GM10266 (cell line): ENCODE data around the gene UBAC2.

Experiments used
- DNase-seq: peaks from one replicate; pipeline ENCODE4 v3.0.0; 2012; ENCODE audit errors: extremely low spot score
- TF ChIP-seq, protein P1 (sequence below): IDR thresholded peaks from 2 replicates; pipeline ENCODE4 v1.5.1; 2012; ENCODE audit warnings: mild to moderate bottlenecking, low read depth; ENCODE audit not compliant: control insufficient read depth, insufficient read depth; ENCODE audit errors: missing control alignments

The UBAC2 gene

GRCh38 chr13:99366075-99366987 lies 165.7 kb downstream of the UBAC2 start:
- peak; percentile 60 for DNase-seq
- TF ChIP-seq, protein P1, sequence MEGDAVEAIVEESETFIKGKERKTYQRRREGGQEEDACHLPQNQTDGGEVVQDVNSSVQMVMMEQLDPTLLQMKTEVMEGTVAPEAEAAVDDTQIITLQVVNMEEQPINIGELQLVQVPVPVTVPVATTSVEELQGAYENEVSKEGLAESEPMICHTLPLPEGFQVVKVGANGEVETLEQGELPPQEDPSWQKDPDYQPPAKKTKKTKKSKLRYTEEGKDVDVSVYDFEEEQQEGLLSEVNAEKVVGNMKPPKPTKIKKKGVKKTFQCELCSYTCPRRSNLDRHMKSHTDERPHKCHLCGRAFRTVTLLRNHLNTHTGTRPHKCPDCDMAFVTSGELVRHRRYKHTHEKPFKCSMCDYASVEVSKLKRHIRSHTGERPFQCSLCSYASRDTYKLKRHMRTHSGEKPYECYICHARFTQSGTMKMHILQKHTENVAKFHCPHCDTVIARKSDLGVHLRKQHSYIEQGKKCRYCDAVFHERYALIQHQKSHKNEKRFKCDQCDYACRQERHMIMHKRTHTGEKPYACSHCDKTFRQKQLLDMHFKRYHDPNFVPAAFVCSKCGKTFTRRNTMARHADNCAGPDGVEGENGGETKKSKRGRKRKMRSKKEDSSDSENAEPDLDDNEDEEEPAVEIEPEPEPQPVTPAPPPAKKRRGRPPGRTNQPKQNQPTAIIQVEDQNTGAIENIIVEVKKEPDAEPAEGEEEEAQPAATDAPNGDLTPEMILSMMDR: no peak

DNA sequence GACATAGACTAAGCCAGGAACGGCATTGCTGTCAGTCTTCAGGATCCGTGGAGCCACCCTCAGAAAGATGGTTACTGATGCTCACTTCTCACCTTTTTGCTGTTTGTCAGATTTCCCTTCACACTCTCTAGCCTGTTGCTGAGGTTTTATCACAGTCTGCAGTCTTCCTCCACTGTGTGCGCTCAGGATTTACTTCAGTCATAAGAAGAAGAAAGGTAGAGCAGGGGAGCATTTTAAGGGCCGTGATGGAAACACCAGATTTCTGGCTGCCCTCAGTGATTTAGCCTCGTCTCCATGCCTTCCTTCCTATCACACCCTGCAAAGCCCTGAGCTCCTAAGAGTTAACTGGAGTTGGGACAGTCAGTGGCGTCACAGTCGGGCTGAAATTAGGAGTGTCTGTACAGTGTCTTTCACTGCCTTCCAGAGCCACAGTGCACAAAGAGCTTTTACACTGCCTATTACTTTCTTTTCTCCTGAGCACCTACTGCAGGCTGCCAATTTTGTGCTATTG lies 166.5 kb downstream of the UBAC2 start:
- no peak for DNase-seq
- TF ChIP-seq, protein P1: no peak

DNA sequence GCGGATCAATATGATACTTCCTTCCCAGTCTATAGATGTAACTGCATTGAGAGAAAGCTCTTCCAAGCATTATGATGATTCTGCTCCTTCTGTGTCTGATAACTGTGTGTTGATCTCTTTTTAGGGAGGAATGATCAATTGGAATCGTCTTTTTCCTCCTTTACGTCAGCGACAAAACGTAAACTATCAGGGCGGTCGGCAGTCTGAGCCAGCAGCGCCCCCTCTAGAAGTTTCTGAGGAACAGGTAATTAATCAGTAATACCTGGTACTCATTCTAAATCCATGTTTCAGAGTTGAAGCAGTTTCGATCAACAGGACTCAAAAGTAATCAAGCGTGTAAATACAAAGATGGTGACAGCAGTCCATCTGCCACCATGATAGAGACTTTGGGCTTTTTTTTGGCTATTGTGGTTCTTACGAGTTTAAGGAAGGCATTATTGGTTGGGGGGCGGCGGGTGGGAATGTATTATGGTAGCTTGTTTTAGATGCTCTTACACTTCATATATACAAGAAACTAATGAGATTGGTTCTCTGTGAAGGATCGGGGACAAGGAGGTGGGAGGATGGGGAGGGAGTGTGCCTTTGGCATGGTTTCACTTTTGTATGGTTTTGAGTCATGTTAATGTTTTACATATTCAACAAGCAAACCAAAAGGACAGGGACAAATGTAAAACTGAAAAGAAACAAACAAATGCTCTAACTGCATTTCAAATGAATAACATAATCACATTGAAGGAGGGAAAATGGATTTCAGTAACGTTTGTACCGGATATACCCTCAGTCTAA lies 167.2 kb downstream of the UBAC2 start:
- TF ChIP-seq, protein P1: no peak
- DNase-seq: no peak

- TF ChIP-seq, protein P1: no peak
- DNase-seq: no peak
These were observed 170.0 kb downstream of the UBAC2 start for GRCh38 chr13:99370481-99371275.

DNA sequence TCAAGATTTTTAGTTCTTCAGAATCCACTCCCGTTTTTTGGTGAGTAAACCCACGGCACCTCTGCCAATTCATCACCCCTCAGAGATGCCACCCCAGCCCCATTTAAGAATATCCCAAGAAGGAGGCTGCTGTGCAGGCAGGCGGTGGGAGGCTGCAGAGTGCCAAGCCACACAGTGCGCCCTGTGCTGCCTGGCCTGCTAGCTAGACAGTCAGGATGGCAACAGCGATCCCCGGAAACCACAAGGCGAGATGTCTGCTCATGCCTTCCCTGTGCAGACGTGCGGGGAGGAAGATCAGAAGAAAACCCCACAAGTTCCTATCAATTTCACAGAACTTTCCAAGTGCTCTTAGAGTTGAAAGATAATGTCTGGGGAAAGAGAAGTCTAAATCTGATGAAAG lies 171.3 kb downstream of the UBAC2 start:
- DNase-seq: no peak
- TF ChIP-seq, protein P1: no peak

DNA sequence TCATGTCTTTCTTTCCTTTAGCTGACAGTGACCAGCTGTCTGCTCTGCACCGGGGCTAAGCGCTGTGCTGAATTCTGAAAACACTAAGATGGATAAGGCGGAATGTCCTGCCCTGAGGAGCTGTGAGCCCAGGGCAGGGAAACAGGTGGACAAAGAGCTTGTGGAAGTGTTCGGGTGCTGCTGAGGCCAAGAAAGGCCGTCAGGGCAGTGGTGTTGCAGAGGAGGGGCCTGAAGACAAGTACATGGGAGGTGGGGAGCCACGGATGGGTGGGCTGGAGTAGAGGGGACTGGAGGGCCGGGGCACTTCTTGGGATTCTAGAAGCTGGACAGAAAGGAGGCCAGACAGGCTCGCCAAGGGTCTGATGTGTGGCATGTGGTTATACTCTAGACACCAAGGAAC lies 172.8 kb downstream of the UBAC2 start:
- no peak for DNase-seq
- TF ChIP-seq, protein P1: no peak
